Pancreas (tissue), 10 donors: ENCODE measurements around the gene CMYA5. TPM values are rescaled to one million over a fixed set of nuclear protein-coding genes. Genes with fewer than 3 reads are reported as not detected.

Source experiments
- ATAC-seq, 4 donors: fragments of 200-7000 bp; cut with Tn5 transposase; one replicate each; pipeline versions ENCODE4 v1.8.0 to v1.9.1; 2020; ENCODE audit warnings: mild to moderate bottlenecking in 4 of 4, moderate library complexity in 4 of 4
- DNase-seq, 6 donors: peaks; one replicate each; pipeline ENCODE4 v3.0.0-alpha.2; 2020
- FAIRE-seq: peaks from 2 replicates; lab custom pipeline; 2012; peaks lifted over from hg19 to GRCh38; lab: Jason Lieb, UNC
- H3K27ac ChIP-seq, 4 donors: fragments of 200-600 bp; sonication (generic); 1 replicate in 3 of 4; 2 replicates in 1 of 4; pipeline versions ENCODE4 v1.5.0 to v1.8.0; 2020
- H3K27me3 ChIP-seq, 4 donors: fragments of 200-600 bp; one replicate each; pipeline ENCODE4 v1.8.0; 2021
- H3K36me3 ChIP-seq, 3 donors: fragments of 200-600 bp; sonication (generic) in 1 of 3; one replicate each; pipeline versions ENCODE4 v1.5.0 to v1.8.0; 2020 to 2021
- H3K4me1 ChIP-seq, 3 donors: fragments of 200-600 bp; one replicate each; pipeline ENCODE4 v1.8.0; 2021
- H3K4me3 ChIP-seq, 4 donors: fragments of 200-600 bp; sonication (generic) in 2 of 4; one replicate each; pipeline versions ENCODE4 v1.5.0 to v1.8.0; 2020 to 2021
- H3K9me3 ChIP-seq, 4 donors: fragments of 200-600 bp; one replicate each; pipeline ENCODE4 v1.8.0; 2021
- CTCF ChIP-seq, 4 donors: fragments of 200-600 bp; sonication (generic) in 3 of 4; IDR thresholded peaks; one replicate each; pipeline versions ENCODE4 v1.5.0 to v1.8.0; 2021; ENCODE audit warnings: antibody characterized with exemption in 4 of 4
- WGBS, 2 donors: extraction: QIAGEN DNeasy Blood & Tissue Kit; methylation state at CpG; one replicate each; pipeline ENCODE4 v1.1.7; 2013; 5-methylcytosine and 5-hydroxymethylcytosine counted together
- intact Hi-C, 3 donors: fragments of 100-400 bp; cut with DNase I; formaldehyde crosslinking; loops; one replicate each; pipeline versions ENCODE4 v1.11.1 to v1.14.2; 2022
- polyA plus RNA-seq, 2 donors: library from polyadenylated mRNA; stranded (reverse); fragments of 200-250 nt; gene quantifications; one replicate each; pipeline ENCODE4 v1.2.3, GENCODE V29; 2013
- total RNA-seq, 6 donors: library from RNA; stranded (reverse); fragmentation: NEBNext Ultra II Directional in 4 of 6; extraction: Animal tissue kit (Norgen Biotek cat#: 25700) in 4 of 6; gene quantifications; one replicate each; pipeline versions ENCODE4 v1.2.1 to v1.2.4, GENCODE V29; 2021 to 2023
- donor health status: healthy with polysubstance abuse.
- donor health status: DM: no; HTN: no; CAD: no; lungs with moderate emphysema.
- donor health status: DM: no; HTN: no; CAD: no.
- donor health status: control.
- donor health status: control.
- donor health status: Bipolar disorder and iron deficiency.
- donor health status: DM: yes; HTN: yes; CAD: no.
- donor health status: DM: no; HTN: no; CAD: no.
- donor health status: DM: no; HTN: no; CAD: no.
- donor health status: DM: yes; HTN: yes; CAD: no.

The CMYA5 gene
- total and polyA plus RNA-seq, 8 donors, result 0.09 to 0.84 (median 0.39) TPM

- Histone ChIP-seq H3K36me3 (no peaks in the 10 kb centered on the region), H3K9me3 (no peaks in the 10 kb centered on the region), H3K27me3 (no peaks in the 10 kb centered on the region), H3K27ac (no peak overlapping the region), H3K4me1 (peaks cover 2 to 7% (median 4%) of the 10 kb centered on the region in 3 donors), H3K4me3 (no peak overlapping the region)
- peak in 1 of 4 donors; percentile 26 for ATAC-seq
- no peak for FAIRE-seq
- intact Hi-C loops, result no loop called here
- WGBS, 2 donors, result 72 to 73% methylated on average over 7 of the region's 7 CpGs
- DNase-seq, result no peak
- TF ChIP-seq CTCF (IDR thresholded peaks at IDR 0.05), result no peak
Observed at GRCh38 chr5:79840084-79840990, 150.7 kb downstream of the CMYA5 start.

GRCh38 chr5:79841172-79841571 is 151.5 kb downstream of the CMYA5 start:
- Histone ChIP-seq H3K27me3 (no peaks in the 10 kb centered on the region), H3K9me3 (no peaks in the 10 kb centered on the region), H3K4me1 (peaks cover 0 to 6% (median 4%) of the 10 kb centered on the region in 3 donors), H3K4me3 (no peak overlapping the region), H3K36me3 (no peaks in the 10 kb centered on the region), H3K27ac (no peak overlapping the region)
- intact Hi-C loops, result no loop called here
- ATAC-seq, result no peak
- TF ChIP-seq CTCF (IDR thresholded peaks at IDR 0.05), result no peak
- FAIRE-seq, result no peak
- no peak for DNase-seq

GRCh38 chr5:79842006-79842881 is 152.6 kb downstream of the CMYA5 start:
- Histone ChIP-seq H3K4me3 (no peak overlapping the region), H3K27ac (no peak overlapping the region), H3K4me1 (peaks cover 0 to 6% (median 4%) of the 10 kb centered on the region in 3 donors), H3K9me3 (no peaks in the 10 kb centered on the region), H3K27me3 (no peaks in the 10 kb centered on the region), H3K36me3 (no peaks in the 10 kb centered on the region)
- DNase-seq (no peak), FAIRE-seq (no peak), ATAC-seq (no peak)
- TF ChIP-seq CTCF (IDR thresholded peaks at IDR 0.05), result no peak
- 86 to 87% methylated on average over 12 of the region's 12 CpGs for WGBS, 2 donors
- intact Hi-C loops, result no loop called here

- no peak for DNase-seq
- H3K36me3 ChIP-seq, result no peaks in the 10 kb centered on the region
- TF ChIP-seq CTCF (IDR thresholded peaks at IDR 0.05), result no peak
- 81 to 82% methylated on average over 7 of the region's 7 CpGs for WGBS, 2 donors
- ATAC-seq, result no peak
- no peaks in the 10 kb centered on the region for H3K27me3 ChIP-seq
- intact Hi-C loops, result no loop called here
- no peak for FAIRE-seq
- no peak overlapping the region for H3K4me3 ChIP-seq
- no peaks in the 10 kb centered on the region for H3K9me3 ChIP-seq
- no peak overlapping the region for H3K27ac ChIP-seq
- H3K4me1 ChIP-seq, result peaks cover 0 to 3% (median 3%) of the 10 kb centered on the region in 3 donors
Observed at GRCh38 chr5:79842991-79843390, 153.4 kb downstream of the CMYA5 start.
